RWPE2 (cell line): ENCODE results near the gene CMA1.
"Not testable (repeated sequence)": the region's sequence is repeated elsewhere in the genome, so short reads cannot be mapped to it uniquely, and the experiment has no call there.

Source experiments
- ATAC-seq: fragments of 200-7000 bp; cut with Tn5 transposase; 3 replicates; pipeline ENCODE4 v1.9.1; 2021; ENCODE audit warnings: low read depth
- DNase-seq: peaks from one replicate; pipeline ENCODE4 v3.0.0-alpha.2; 2020; ENCODE audit warnings: low spot score
- H3K27ac ChIP-seq: fragments of 450-650 bp; 2 replicates; pipeline ENCODE4 v1.5.1; 2017; ENCODE audit warnings: mild to moderate bottlenecking; ENCODE audit not compliant: poor library complexity, severe bottlenecking
- H3K27me3 ChIP-seq: fragments of 250-450 bp; sonication (Bioruptor Pico); 2 replicates; pipeline ENCODE4 v1.5.1; 2021; ENCODE audit warnings: mild to moderate bottlenecking, moderate library complexity; ENCODE audit not compliant: insufficient read depth, poor library complexity, severe bottlenecking
- H3K36me3 ChIP-seq: fragments of 250-450 bp; sonication (Bioruptor Pico); 2 replicates; pipeline ENCODE4 v1.5.1; 2020; ENCODE audit warnings: low read depth, mild to moderate bottlenecking, moderate library complexity
- H3K4me1 ChIP-seq: fragments of 250-450 bp; sonication (Bioruptor Pico); 2 replicates; pipeline ENCODE4 v1.5.1; 2021; ENCODE audit warnings: mild to moderate bottlenecking, moderate library complexity; ENCODE audit not compliant: insufficient read depth, poor library complexity, severe bottlenecking
- H3K4me3 ChIP-seq: fragments of 250-450 bp; sonication (Bioruptor Pico); 2 replicates; pipeline ENCODE4 v1.5.1; 2021; ENCODE audit warnings: mild to moderate bottlenecking, moderate library complexity; ENCODE audit not compliant: severe bottlenecking
- H3K9me3 ChIP-seq: fragments of 250-450 bp; sonication (Bioruptor Pico); 2 replicates; pipeline ENCODE4 v1.5.1; 2021; ENCODE audit warnings: mild to moderate bottlenecking, moderate library complexity; ENCODE audit not compliant: severe bottlenecking
- TF ChIP-seq, protein P1 (sequence below): fragments of 450-650 bp; IDR thresholded peaks from one replicate; pipeline ENCODE4 v1.5.1; 2017; ENCODE audit warnings: mild to moderate bottlenecking, moderate library complexity; ENCODE audit not compliant: poor library complexity, severe bottlenecking

Gene CMA1

DNA sequence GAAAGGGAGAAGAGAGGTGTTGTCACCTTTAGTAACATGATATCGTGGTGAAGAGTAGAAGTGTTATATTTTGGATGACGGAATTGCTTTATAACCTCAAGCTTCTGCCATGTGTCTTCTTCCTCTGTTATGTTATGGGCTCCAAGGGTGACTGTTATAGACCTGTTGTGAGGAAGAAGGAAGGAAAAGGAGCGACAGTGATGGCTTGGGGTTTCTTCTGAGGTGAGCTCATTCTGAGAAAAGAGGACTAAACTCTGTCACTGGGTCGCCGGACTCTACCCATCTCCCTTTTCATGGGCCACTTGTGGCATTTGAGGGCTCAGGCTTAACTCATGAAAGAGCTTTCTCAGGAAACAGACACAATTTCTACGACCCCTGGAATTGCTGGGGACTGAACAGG lies 1.6 kb downstream of the CMA1 start:
- TF ChIP-seq, protein P1, sequence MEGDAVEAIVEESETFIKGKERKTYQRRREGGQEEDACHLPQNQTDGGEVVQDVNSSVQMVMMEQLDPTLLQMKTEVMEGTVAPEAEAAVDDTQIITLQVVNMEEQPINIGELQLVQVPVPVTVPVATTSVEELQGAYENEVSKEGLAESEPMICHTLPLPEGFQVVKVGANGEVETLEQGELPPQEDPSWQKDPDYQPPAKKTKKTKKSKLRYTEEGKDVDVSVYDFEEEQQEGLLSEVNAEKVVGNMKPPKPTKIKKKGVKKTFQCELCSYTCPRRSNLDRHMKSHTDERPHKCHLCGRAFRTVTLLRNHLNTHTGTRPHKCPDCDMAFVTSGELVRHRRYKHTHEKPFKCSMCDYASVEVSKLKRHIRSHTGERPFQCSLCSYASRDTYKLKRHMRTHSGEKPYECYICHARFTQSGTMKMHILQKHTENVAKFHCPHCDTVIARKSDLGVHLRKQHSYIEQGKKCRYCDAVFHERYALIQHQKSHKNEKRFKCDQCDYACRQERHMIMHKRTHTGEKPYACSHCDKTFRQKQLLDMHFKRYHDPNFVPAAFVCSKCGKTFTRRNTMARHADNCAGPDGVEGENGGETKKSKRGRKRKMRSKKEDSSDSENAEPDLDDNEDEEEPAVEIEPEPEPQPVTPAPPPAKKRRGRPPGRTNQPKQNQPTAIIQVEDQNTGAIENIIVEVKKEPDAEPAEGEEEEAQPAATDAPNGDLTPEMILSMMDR = no peak
- no peaks in the 10 kb centered on the region for H3K36me3 ChIP-seq
- H3K9me3 ChIP-seq = no peaks in the 10 kb centered on the region
- ATAC-seq (no peak), DNase-seq (no peak)
- H3K27ac ChIP-seq = no peak overlapping the region
- H3K27me3 ChIP-seq = no peaks in the 10 kb centered on the region
- no peak overlapping the region for H3K4me3 ChIP-seq
- no peaks in the 10 kb centered on the region for H3K4me1 ChIP-seq

DNA sequence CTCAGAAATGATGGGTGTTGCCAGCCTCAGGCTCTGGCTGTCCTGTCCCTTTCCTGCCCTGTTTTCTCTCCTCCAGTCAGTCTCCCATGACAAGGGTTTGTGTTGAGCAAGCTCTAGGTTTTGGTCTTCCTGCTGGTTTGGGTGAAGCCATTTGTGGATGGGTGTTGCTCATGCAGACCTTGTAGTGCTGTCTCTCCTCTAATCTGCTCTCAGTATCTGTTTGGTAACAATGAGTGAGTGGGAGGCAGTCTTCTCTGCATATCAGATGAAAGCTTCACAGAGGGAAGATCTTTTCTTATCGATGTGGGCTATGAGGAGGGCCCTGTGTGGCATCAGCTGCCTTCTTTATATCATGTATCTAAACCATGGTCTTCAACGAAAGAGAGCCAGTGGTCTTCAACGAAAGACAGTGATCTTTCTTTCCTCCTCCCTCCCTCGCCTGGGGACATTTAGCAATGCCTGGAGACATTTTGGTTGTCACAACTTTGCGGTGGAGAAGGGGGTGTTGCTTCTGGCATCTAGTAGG lies 3.6 kb downstream of the CMA1 start:
- TF ChIP-seq, protein P1 = no peak
- ATAC-seq (no peak), DNase-seq (no peak)
- no peaks in the 10 kb centered on the region for H3K27me3 ChIP-seq
- no peak overlapping the region for H3K4me3 ChIP-seq
- no peaks in the 10 kb centered on the region for H3K36me3 ChIP-seq
- no peaks in the 10 kb centered on the region for H3K9me3 ChIP-seq
- H3K4me1 ChIP-seq = no peaks in the 10 kb centered on the region
- no peak overlapping the region for H3K27ac ChIP-seq

DNA sequence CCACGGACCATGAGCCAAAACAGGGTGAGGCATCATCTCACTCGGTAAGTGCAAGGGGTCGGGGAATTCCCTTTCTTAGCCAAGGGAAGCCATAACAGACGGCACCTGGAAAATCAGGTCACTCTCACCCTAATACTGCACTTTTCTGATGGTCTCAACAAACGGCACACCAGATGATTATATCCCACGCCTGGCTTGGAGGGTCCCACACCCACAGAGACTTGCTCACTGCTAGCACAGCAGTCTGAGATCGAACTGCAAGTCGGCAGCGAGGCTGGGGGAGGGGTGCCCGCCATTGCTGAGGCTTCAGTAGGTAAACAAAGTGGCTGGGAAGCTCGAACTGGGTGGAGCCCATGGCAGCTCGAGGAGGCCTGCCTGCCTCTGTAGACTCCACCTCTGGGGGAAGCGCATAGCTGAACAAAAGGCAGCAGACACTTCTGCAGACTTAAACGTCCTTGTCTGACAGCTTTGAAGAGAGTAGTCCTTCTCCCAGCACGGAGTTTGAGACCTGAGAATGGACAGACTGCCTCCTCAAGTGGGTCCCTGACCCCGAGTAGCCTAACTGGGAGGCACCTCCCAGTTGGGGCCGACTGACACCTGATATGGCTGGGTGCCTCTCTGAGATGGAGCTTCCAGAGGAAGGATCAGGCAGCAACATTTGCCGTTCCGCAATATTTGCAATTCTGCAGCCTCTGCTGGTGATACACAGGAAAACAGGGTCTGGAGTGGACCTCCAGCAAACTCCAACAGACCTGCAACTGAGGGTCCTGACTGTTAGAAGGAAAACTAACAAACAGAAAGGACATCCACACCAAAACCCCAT lies 16.3 kb downstream of the CMA1 start:
- not testable (repeated sequence) for H3K4me1 ChIP-seq, H3K9me3 ChIP-seq, ATAC-seq, H3K27me3 ChIP-seq, H3K36me3 ChIP-seq, H3K27ac ChIP-seq, DNase-seq, H3K4me3 ChIP-seq

DNA sequence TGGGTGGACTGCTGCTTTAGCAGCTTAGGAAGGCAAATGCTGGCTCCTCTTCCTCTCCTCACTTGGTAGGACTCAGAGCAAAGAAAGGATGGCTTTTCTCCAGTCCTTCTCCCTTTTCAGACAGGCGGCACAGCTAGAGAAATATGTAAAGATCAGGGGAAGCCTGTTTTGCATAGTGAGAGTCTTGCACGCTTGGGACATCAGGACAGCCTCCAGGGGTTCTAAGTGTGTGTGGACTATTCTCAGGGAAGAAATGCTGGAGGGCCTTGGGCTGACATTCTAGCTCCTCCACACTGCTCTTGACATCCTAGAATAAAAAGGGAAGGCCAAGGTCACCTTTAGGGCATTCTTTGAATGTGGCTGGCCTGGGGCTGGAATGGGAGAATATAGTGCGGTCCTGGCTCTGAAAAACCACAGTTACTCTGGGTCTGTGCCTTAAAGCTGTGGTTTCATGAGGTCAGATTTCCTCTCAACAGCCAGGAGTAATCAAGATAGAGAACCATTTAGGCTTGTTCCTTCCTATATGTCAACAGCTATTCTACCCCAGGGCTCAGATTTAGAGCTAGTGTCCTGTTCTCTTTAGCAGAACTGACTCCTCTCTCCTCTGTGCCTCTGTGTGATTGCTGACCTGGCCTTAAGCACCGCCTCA lies 24.3 kb downstream of the CMA1 start:
- no peaks in the 10 kb centered on the region for H3K4me1 ChIP-seq
- H3K36me3 ChIP-seq = no peaks in the 10 kb centered on the region
- TF ChIP-seq, protein P1 = no peak
- no peaks in the 10 kb centered on the region for H3K9me3 ChIP-seq
- H3K27ac ChIP-seq = no peak overlapping the region
- H3K4me3 ChIP-seq = no peak overlapping the region
- DNase-seq (no peak), ATAC-seq (0 out of 3 replicates have a peak, but pooled peaks have one; percentile 13)
- no peaks in the 10 kb centered on the region for H3K27me3 ChIP-seq

DNA sequence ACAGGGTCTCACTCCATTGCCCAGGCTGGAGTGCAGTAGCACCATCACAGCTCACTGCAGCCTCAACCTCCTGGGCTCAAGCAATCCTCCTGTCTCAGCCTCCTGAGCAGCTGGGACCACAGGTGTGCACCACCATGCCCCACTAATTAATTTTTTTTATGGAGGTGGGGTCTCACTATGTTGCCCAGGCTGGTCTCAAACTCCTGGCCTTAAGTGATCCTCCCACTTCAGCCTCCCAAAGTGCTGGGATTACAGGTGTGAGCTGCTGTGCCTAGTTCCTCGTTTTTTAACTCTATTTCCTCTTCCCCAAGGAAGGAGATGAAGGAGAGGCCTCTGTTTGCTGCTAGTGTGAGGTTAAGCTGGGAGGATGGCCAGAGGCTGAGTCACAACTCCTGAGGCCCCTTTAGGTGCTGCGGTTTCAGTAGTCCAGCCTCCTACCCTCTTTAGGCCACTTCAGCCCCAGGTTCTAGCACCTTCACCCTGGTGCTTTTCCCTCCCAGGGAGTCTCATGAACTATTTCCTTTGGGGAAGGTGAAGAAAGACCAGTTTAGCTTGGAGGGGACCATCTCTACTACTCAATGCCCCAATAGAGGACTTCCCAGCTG lies 25.3 kb downstream of the CMA1 start:
- not testable (repeated sequence) for H3K27ac ChIP-seq, H3K27me3 ChIP-seq, DNase-seq, H3K36me3 ChIP-seq, H3K4me3 ChIP-seq, H3K9me3 ChIP-seq, H3K4me1 ChIP-seq
- peak; percentile 76 for ATAC-seq
